HepG2 (cell line): ENCODE results near the gene CEP55. TPM values are rescaled to one million over a fixed set of nuclear protein-coding genes. Genes with fewer than 3 reads are reported as not detected.

Experiments
- ATAC-seq: fragments of 200-7000 bp; cut with Tn5 transposase; 3 replicates; pipeline ENCODE4 v1.9.1; 2020; ENCODE audit warnings: mild to moderate bottlenecking, moderate library complexity
- BruUV-seq: library from RNA; stranded (reverse); fragments of 400-500 nt; replicated peaks from 2 replicates; lab custom pipeline; 2021; lab: Mats Ljungman, UMichigan
- CTCF ChIA-PET: fragments of 300-600 bp; formaldehyde crosslinking; extraction: SDS; loops from one replicate; lab custom pipeline; 2021; ENCODE audit warnings: low total read pairs, inconsistent platforms, low intra/inter-chr PET ratio; lab: Yijun Ruan, JAX
- POLR2A ChIA-PET: fragments of 350-600 bp; sonication (Branson Sonifier 250); formaldehyde crosslinking; loops from one replicate; lab custom pipeline; 2020; ENCODE audit warnings: antibody characterized with exemption, inconsistent platforms; lab: Yijun Ruan, JAX
- DNase-seq: peaks from one replicate; pipeline ENCODE4 v3.0.0-alpha.2; 2015; ENCODE audit warnings: low spot score
- FAIRE-seq: peaks from 3 replicates; lab custom pipeline; 2011; peaks lifted over from hg19 to GRCh38; lab: Jason Lieb, UNC
- H2AFZ ChIP-seq: one replicate; pipeline ENCODE4 v1.6.1; 2011; ENCODE audit warnings: low read length, inconsistent platforms
- H3K27ac ChIP-seq: fragments of 300-600 bp; 3 replicates; pipeline ENCODE4 v1.8.0; 2011; ENCODE audit warnings: mixed run types, mild to moderate bottlenecking, mixed read lengths, low read length, inconsistent platforms; ENCODE audit not compliant: insufficient read depth; ENCODE audit errors: extremely low read length
- H3K27me3 ChIP-seq, 2 experiments: fragments of 200-600 bp in 1 of 2; 2 replicates in 1 of 2; 3 replicates in 1 of 2; pipeline versions ENCODE4 v1.6.0 to v1.8.0; 2011; ENCODE audit warnings: low read length in 2 of 2, mild to moderate bottlenecking in 2 of 2, moderate library complexity in 2 of 2, inconsistent platforms in 1 of 2; ENCODE audit not compliant: insufficient read depth in 2 of 2, control insufficient read depth in 1 of 2
- H3K36me3 ChIP-seq, 2 experiments: fragments of 200-600 bp in 1 of 2; replicated peaks in 1 of 2; 2 replicates in 1 of 2; 3 replicates in 1 of 2; pipeline versions ENCODE4 v1.5.1 to v1.8.0; 2011; ENCODE audit warnings: low read length in 2 of 2, inconsistent platforms in 1 of 2; ENCODE audit not compliant: insufficient read depth in 2 of 2, control insufficient read depth in 1 of 2
- H3K4me1 ChIP-seq: 2 replicates; pipeline ENCODE4 v1.5.1; 2012; ENCODE audit warnings: low read length, inconsistent platforms; ENCODE audit not compliant: insufficient read depth
- H3K4me2 ChIP-seq: 2 replicates; pipeline ENCODE4 v1.6.0; 2011; ENCODE audit warnings: low read depth, low read length, inconsistent platforms
- H3K4me3 ChIP-seq, 3 experiments: fragments of 200-600 bp in 1 of 3; sonication (generic), shearing (Covaris generic) in 1 of 3; replicated peaks in 1 of 3; 2 replicates each; pipeline ENCODE4 v1.5.1; 2011 to 2016; ENCODE audit warnings: low read length in 3 of 3, inconsistent platforms in 2 of 3, low read depth in 2 of 3, mild to moderate bottlenecking in 2 of 3, control low read depth in 1 of 3, mixed read lengths in 1 of 3; ENCODE audit not compliant: insufficient read depth in 1 of 3
- H3K79me2 ChIP-seq: one replicate; pipeline ENCODE4 v1.6.1; 2011; ENCODE audit warnings: low read length, inconsistent platforms; ENCODE audit not compliant: insufficient read depth
- H3K9ac ChIP-seq: 2 replicates; pipeline ENCODE4 v1.6.0; 2011; ENCODE audit warnings: mild to moderate bottlenecking, low read depth, low read length, inconsistent platforms; ENCODE audit not compliant: insufficient read depth
- H3K9me3 ChIP-seq: 2 replicates; pipeline ENCODE4 v1.5.1; 2012; ENCODE audit warnings: mild to moderate bottlenecking, low read length
- H4K20me1 ChIP-seq: 2 replicates; pipeline ENCODE4 v1.6.0; 2011; ENCODE audit warnings: inconsistent platforms, mild to moderate bottlenecking, low read length, moderate library complexity; ENCODE audit not compliant: insufficient read depth
- FOSL2 ChIP-seq: sonication (generic); formaldehyde crosslinking; IDR thresholded peaks from 2 replicates; pipeline ENCODE4 v1.4.0; 2020; ENCODE audit warnings: missing genetic modification reagents
- KDM2A ChIP-seq: sonication (generic); formaldehyde crosslinking; IDR thresholded peaks from 2 replicates; pipeline ENCODE4 v1.4.0; 2020; ENCODE audit warnings: low read depth, missing genetic modification reagents, borderline replicate concordance
- KDM6A ChIP-seq: IDR thresholded peaks from 2 replicates; pipeline ENCODE4 v1.6.1; 2016; ENCODE audit warnings: low read depth
- MZF1 ChIP-seq: sonication (generic); formaldehyde crosslinking; IDR thresholded peaks from 2 replicates; pipeline ENCODE4 v1.8.1; 2023; ENCODE audit warnings: mild to moderate bottlenecking, missing genetic modification reagents, borderline replicate concordance
- NCOA1 ChIP-seq: sonication (generic); formaldehyde crosslinking; IDR thresholded peaks from 2 replicates; pipeline ENCODE4 v1.9.0; 2021; ENCODE audit warnings: missing genetic modification reagents
- SMC3 ChIP-seq: IDR thresholded peaks from 2 replicates; pipeline ENCODE4 v1.6.1; 2011; ENCODE audit warnings: low read length, improper control_type of control experiment
- SP140L ChIP-seq: sonication (generic); formaldehyde crosslinking; IDR thresholded peaks from 2 replicates; pipeline ENCODE4 v1.4.0; 2020; ENCODE audit warnings: missing genetic modification reagents, borderline replicate concordance
- STAG1 ChIP-seq: sonication (generic); formaldehyde crosslinking; IDR thresholded peaks from 2 replicates; pipeline ENCODE4 v1.4.0; 2020; ENCODE audit warnings: missing genetic modification reagents
- XRCC5 ChIP-seq: fragments of 200-400 bp; formaldehyde crosslinking; optimal IDR thresholded peaks from 2 replicates; pipeline ENCODE3; 2017; ENCODE audit warnings: mild to moderate bottlenecking, low read length
- ZMAT3 ChIP-seq: sonication (generic); formaldehyde crosslinking; conservative IDR thresholded peaks from 2 replicates; pipeline ENCODE4 v1.7.0; 2021; ENCODE audit warnings: missing genetic modification reagents
- ZNF569 ChIP-seq: sonication (generic); formaldehyde crosslinking; IDR thresholded peaks from 2 replicates; pipeline ENCODE4 v1.5.0; 2020; ENCODE audit warnings: mild to moderate bottlenecking, missing genetic modification reagents, moderate library complexity, borderline replicate concordance
- ZSCAN22 ChIP-seq: sonication (generic); formaldehyde crosslinking; IDR thresholded peaks from 2 replicates; pipeline ENCODE4 v1.4.0; 2020; ENCODE audit warnings: mild to moderate bottlenecking, missing genetic modification reagents
- WGBS: methylation state at CpG from one replicate; pipeline ENCODE4 v1.1.6; 2017; ENCODE audit warnings: low lambda C conversion rate; 5-methylcytosine and 5-hydroxymethylcytosine counted together
- in situ Hi-C: cut with HindIII; loops from 2 replicates; pipeline ENCODE4 v1.10.0; 2017; ENCODE audit warnings: low pct_unique_long_range_greater_than_20kb; ENCODE audit not compliant: extremely low pct_ligation_motif_present
- intact Hi-C: fragments of 100-400 bp; cut with micrococcal nuclease; formaldehyde crosslinking; loops from one replicate; pipeline ENCODE4 v1.10.0; 2022; ENCODE audit not compliant: unreplicated experiment
- polyA plus RNA-seq, 8 experiments: library from polyadenylated mRNA; depleted of rRNA in 3 of 8; stranded (reverse) in 7 of 8; unstranded in 1 of 8; fragments of >200 nt; fragmentation: Illumina TruSeq in 4 of 8; extraction: Trizol in 4 of 8; gene quantifications; 2 replicates each; pipeline versions ENCODE4 v1.2.1 to v1.2.3, GENCODE V29; 2011 to 2016; ENCODE audit warnings: low read depth in 4 of 8, missing spikeins in 1 of 8, mixed read lengths in 1 of 8; ENCODE audit not compliant: insufficient read depth in 1 of 8
- total RNA-seq, 5 experiments: library from RNA; depleted of rRNA; stranded (reverse); fragments of >200 nt; fragmentation: Illumina TruSeq; extraction: Trizol; gene quantifications; 2 replicates each; pipeline ENCODE4 v1.2.3, GENCODE V29; 2016; ENCODE audit warnings: low read depth in 1 of 5
- TF ChIP-seq, protein P1 (sequence below): sonication (generic); formaldehyde crosslinking; IDR thresholded peaks from 2 replicates; pipeline ENCODE4 v1.5.0; 2020; ENCODE audit warnings: mild to moderate bottlenecking, missing genetic modification reagents, moderate library complexity
- TF ChIP-seq, protein P2 (sequence below): sonication (generic); formaldehyde crosslinking; IDR thresholded peaks from 2 replicates; pipeline ENCODE4 v1.4.0; 2020; ENCODE audit warnings: missing genetic modification reagents; ENCODE audit errors: not compliant biosample characterization
- TF ChIP-seq, protein P3 (sequence below): sonication (generic); formaldehyde crosslinking; IDR thresholded peaks from 2 replicates; pipeline ENCODE4 v1.4.0; 2020; ENCODE audit warnings: missing genetic modification reagents
- TF ChIP-seq, protein P4 (sequence below): sonication (generic); IDR thresholded peaks from 2 replicates; pipeline ENCODE4 v1.6.1; 2016; ENCODE audit warnings: low read depth, borderline replicate concordance

CEP55 gene
- total and polyA plus RNA-seq, 2 of the 13 experiments (the other 11 are each of a cell fraction or from before 2014, with no cell fraction given), result 6.5 to 17.1 TPM

DNA sequence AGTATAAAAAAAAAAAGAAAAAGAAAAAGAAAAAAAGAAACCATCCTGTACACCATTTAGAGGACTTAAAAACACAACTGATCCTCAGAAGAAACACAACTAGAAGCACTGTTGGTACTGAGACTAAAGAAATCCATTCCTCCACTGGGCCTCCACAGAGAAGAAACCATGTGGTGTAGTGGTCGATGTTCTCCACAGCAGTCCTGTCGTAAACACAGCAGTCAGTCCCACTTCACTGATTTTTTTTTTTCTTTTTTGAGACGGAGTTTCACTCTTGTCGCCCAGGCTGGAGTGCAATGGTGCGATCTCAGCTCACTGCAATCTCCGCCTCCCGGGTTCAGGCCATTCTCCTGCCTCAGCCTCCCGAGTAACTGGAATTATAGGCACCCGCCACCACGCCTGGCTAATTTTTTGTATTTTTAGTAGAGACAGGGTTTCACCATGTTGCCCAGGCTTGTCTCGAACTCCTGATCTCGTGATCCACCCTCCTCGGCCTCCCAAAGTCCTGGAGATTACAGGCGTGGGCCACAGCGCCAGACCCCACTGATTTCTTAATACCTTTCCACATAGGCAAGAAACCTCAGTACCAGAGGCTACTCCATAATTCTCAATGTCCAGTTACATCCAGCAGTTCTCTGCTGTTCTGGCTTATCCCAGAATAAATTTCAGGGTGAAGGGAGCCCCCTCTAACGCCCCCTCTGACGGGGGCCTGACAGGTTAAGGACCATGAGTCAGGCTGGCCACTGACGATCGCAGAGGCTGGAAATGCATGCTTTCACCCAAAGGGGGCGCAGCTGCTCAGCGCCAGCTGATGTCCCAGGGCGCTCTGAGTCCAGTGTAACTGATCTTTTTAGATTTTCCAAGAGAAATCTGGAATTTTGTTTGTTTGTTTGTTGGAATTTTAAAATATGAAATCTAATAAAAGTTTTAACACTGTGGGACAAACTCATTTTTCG, 45.3 kb downstream of the CEP55 start:
- Histone ChIP-seq H3K36me3 (no peaks in the 10 kb centered on the region), H3K4me3 (peak overlapping the region in 1 of 3 experiments; percentile 37; a peak in 1 of 6 replicates), H3K27me3 (no peaks in the 10 kb centered on the region; a peak in 1 of 5 replicates), H3K4me2 (peak overlapping the region; percentile 62), H3K4me1 (peaks cover 16% of the 10 kb centered on the region), H4K20me1 (no peaks in the 10 kb centered on the region), H2AFZ (no peak overlapping the region), H3K27ac (no peak overlapping the region), H3K79me2 (no peaks in the 10 kb centered on the region), H3K9me3 (no peaks in the 10 kb centered on the region), H3K9ac (no peak overlapping the region)
- WGBS, result 34% methylated on average over 23 of the region's 23 CpGs
- in situ Hi-C loops, result no loop called here
- FAIRE-seq (peak; percentile 32), DNase-seq (peak; percentile 13), ATAC-seq (peak; percentile 99)
- no TSS peak for BruUV-seq
- ChIA-PET CTCF (interaction anchor here (1.5 to 1.8 kb wide), 2 partner anchors 139 to 275 kb away, joined by 4 to 11 read pairs; no protein-coding TSS in a partner anchor), POLR2A (no interaction called here)
- intact Hi-C loops, result loop anchor here (2.0 to 10.0 kb wide), 2 partner anchors 53 to 139 kb away; no protein-coding TSS in a partner anchor
- TF ChIP-seq NCOA1 (CRISPR knock-in tag), result no peak
- TF ChIP-seq, protein P1, sequence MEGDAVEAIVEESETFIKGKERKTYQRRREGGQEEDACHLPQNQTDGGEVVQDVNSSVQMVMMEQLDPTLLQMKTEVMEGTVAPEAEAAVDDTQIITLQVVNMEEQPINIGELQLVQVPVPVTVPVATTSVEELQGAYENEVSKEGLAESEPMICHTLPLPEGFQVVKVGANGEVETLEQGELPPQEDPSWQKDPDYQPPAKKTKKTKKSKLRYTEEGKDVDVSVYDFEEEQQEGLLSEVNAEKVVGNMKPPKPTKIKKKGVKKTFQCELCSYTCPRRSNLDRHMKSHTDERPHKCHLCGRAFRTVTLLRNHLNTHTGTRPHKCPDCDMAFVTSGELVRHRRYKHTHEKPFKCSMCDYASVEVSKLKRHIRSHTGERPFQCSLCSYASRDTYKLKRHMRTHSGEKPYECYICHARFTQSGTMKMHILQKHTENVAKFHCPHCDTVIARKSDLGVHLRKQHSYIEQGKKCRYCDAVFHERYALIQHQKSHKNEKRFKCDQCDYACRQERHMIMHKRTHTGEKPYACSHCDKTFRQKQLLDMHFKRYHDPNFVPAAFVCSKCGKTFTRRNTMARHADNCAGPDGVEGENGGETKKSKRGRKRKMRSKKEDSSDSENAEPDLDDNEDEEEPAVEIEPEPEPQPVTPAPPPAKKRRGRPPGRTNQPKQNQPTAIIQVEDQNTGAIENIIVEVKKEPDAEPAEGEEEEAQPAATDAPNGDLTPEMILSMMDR, result peak; percentile 84
- TF ChIP-seq, protein P2, sequence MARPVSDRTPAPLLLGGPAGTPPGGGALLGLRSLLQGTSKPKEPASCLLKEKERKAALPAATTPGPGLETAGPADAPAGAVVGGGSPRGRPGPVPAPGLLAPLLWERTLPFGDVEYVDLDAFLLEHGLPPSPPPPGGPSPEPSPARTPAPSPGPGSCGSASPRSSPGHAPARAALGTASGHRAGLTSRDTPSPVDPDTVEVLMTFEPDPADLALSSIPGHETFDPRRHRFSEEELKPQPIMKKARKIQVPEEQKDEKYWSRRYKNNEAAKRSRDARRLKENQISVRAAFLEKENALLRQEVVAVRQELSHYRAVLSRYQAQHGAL, result no peak
- TF ChIP-seq ZMAT3, result no peak
- no peak for TF ChIP-seq SP140L (CRISPR knock-in tag)
- peak; percentile 25; the same call in 1 of the 2 replicates for TF ChIP-seq SMC3
- TF ChIP-seq KDM6A (CRISPR knock-in tag), result no peak
- TF ChIP-seq KDM2A (CRISPR knock-in tag), result peak; percentile 43; the same call in 1 of the 2 replicates
- TF ChIP-seq, protein P3, sequence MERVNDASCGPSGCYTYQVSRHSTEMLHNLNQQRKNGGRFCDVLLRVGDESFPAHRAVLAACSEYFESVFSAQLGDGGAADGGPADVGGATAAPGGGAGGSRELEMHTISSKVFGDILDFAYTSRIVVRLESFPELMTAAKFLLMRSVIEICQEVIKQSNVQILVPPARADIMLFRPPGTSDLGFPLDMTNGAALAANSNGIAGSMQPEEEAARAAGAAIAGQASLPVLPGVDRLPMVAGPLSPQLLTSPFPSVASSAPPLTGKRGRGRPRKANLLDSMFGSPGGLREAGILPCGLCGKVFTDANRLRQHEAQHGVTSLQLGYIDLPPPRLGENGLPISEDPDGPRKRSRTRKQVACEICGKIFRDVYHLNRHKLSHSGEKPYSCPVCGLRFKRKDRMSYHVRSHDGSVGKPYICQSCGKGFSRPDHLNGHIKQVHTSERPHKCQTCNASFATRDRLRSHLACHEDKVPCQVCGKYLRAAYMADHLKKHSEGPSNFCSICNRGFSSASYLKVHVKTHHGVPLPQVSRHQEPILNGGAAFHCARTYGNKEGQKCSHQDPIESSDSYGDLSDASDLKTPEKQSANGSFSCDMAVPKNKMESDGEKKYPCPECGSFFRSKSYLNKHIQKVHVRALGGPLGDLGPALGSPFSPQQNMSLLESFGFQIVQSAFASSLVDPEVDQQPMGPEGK (CRISPR knock-in tag), result 0 out of 2 replicates have a peak, but pooled peaks have one; percentile 40
- TF ChIP-seq XRCC5, result peak; percentile 37
- TF ChIP-seq FOSL2 (CRISPR knock-in tag), result peak; percentile 17; the same call in 1 of the 2 replicates
- no peak for TF ChIP-seq ZNF569 (CRISPR knock-in tag)
- TF ChIP-seq MZF1 (CRISPR knock-in tag), result no peak
- TF ChIP-seq ZSCAN22 (CRISPR knock-in tag), result no peak
- TF ChIP-seq, protein P4, sequence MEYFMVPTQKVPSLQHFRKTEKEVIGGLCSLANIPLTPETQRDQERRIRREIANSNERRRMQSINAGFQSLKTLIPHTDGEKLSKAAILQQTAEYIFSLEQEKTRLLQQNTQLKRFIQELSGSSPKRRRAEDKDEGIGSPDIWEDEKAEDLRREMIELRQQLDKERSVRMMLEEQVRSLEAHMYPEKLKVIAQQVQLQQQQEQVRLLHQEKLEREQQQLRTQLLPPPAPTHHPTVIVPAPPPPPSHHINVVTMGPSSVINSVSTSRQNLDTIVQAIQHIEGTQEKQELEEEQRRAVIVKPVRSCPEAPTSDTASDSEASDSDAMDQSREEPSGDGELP, result peak; percentile 89; the same call in 1 of the 2 replicates
- TF ChIP-seq STAG1, result peak; percentile 81
